HepG2 (cell line): ENCODE data around the gene MIB1. TPM values are rescaled to one million over a fixed set of nuclear protein-coding genes. Genes with fewer than 3 reads are reported as not detected.

Source experiments
- BORCS8-MEF2B ChIP-seq: sonication (generic); formaldehyde crosslinking; IDR thresholded peaks from 2 replicates; pipeline ENCODE4 v1.8.0; 2022; ENCODE audit warnings: mild to moderate bottlenecking, missing genetic modification reagents
- HCFC1 ChIP-seq: fragments of 150-350 bp; IDR thresholded peaks from 2 replicates; pipeline ENCODE4 v1.6.1; 2014; ENCODE audit warnings: low read depth, low read length
- HIVEP1 ChIP-seq: sonication (generic); formaldehyde crosslinking; IDR thresholded peaks from 2 replicates; pipeline ENCODE4 v1.4.0; 2020; ENCODE audit warnings: mild to moderate bottlenecking, missing genetic modification reagents
- HOXA3 ChIP-seq: sonication (generic); formaldehyde crosslinking; IDR thresholded peaks from 2 replicates; pipeline ENCODE4 v1.5.0; 2020; ENCODE audit warnings: missing genetic modification reagents
- KDM3A ChIP-seq: IDR thresholded peaks from 2 replicates; pipeline ENCODE4 v1.6.1; 2018; ENCODE audit warnings: low read depth, missing compliant biosample characterization
- KLF13 ChIP-seq: sonication (generic); formaldehyde crosslinking; IDR thresholded peaks from 2 replicates; pipeline ENCODE4 v1.4.0; 2020; ENCODE audit warnings: mild to moderate bottlenecking, missing genetic modification reagents
- MED1 ChIP-seq: sonication (generic); formaldehyde crosslinking; IDR thresholded peaks from 2 replicates; pipeline ENCODE4 v1.4.0; 2020; ENCODE audit warnings: missing genetic modification reagents
- MTA1 ChIP-seq: sonication (generic); formaldehyde crosslinking; IDR thresholded peaks from 2 replicates; pipeline ENCODE4 v1.4.0; 2020; ENCODE audit warnings: missing genetic modification reagents, mild to moderate bottlenecking, borderline replicate concordance
- PHF8 ChIP-seq: sonication (generic); formaldehyde crosslinking; IDR thresholded peaks from 2 replicates; pipeline ENCODE4 v1.5.0; 2020; ENCODE audit warnings: missing genetic modification reagents
- RBFOX2 ChIP-seq: fragments of 200-400 bp; formaldehyde crosslinking; IDR thresholded peaks from 2 replicates; pipeline ENCODE4 v1.6.1; 2017; ENCODE audit warnings: low read depth, mild to moderate bottlenecking, low read length
- SMAD9 ChIP-seq: sonication (generic); formaldehyde crosslinking; IDR thresholded peaks from 2 replicates; pipeline ENCODE4 v1.5.1; 2020; ENCODE audit warnings: mild to moderate bottlenecking, missing genetic modification reagents
- SP1 ChIP-seq, 2 experiments: fragments of 450-650 bp in 1 of 2; sonication (generic) in 1 of 2; formaldehyde crosslinking in 1 of 2; IDR thresholded peaks; 2 replicates each; pipeline versions ENCODE4 v1.4.0 to v1.6.1; 2016 to 2020; ENCODE audit warnings: missing genetic modification reagents in 1 of 2
- SRF ChIP-seq: IDR thresholded peaks from 2 replicates; pipeline ENCODE4 v1.6.1; 2011; ENCODE audit warnings: mild to moderate bottlenecking, low read depth, low read length, moderate library complexity
- SRY ChIP-seq: sonication (generic); formaldehyde crosslinking; IDR thresholded peaks from 2 replicates; pipeline ENCODE4 v1.8.0; 2022; ENCODE audit warnings: mild to moderate bottlenecking, missing genetic modification reagents
- ZNF292 ChIP-seq: sonication (generic); formaldehyde crosslinking; IDR thresholded peaks from 2 replicates; pipeline ENCODE4 v1.8.1; 2022; ENCODE audit warnings: mild to moderate bottlenecking, low read depth, missing genetic modification reagents, borderline replicate concordance
- ZNF331 ChIP-seq: sonication (generic); formaldehyde crosslinking; IDR thresholded peaks from 2 replicates; pipeline ENCODE4 v1.4.0; 2020; ENCODE audit warnings: missing genetic modification reagents
- ZNF343 ChIP-seq: sonication (generic); formaldehyde crosslinking; IDR thresholded peaks from 2 replicates; pipeline ENCODE4 v1.4.0; 2020; ENCODE audit warnings: mild to moderate bottlenecking, missing genetic modification reagents
- ZNF501 ChIP-seq: sonication (generic); formaldehyde crosslinking; IDR thresholded peaks from 2 replicates; pipeline ENCODE4 v1.5.1; 2020; ENCODE audit warnings: mild to moderate bottlenecking, moderate library complexity, missing genetic modification reagents
- ZNF557 ChIP-seq: sonication (generic); formaldehyde crosslinking; IDR thresholded peaks from 2 replicates; pipeline ENCODE4 v1.4.0; 2020; ENCODE audit warnings: missing genetic modification reagents
- polyA plus RNA-seq, 8 experiments: library from polyadenylated mRNA; depleted of rRNA in 3 of 8; stranded (reverse) in 7 of 8; unstranded in 1 of 8; fragments of >200 nt; fragmentation: Illumina TruSeq in 4 of 8; extraction: Trizol in 4 of 8; gene quantifications; 2 replicates each; pipeline versions ENCODE4 v1.2.1 to v1.2.3, GENCODE V29; 2011 to 2016; ENCODE audit warnings: low read depth in 4 of 8, missing spikeins in 1 of 8, mixed read lengths in 1 of 8; ENCODE audit not compliant: insufficient read depth in 1 of 8
- total RNA-seq, 5 experiments: library from RNA; depleted of rRNA; stranded (reverse); fragments of >200 nt; fragmentation: Illumina TruSeq; extraction: Trizol; gene quantifications; 2 replicates each; pipeline ENCODE4 v1.2.3, GENCODE V29; 2016; ENCODE audit warnings: low read depth in 1 of 5
- TF ChIP-seq, protein P1 (sequence below): sonication (generic); formaldehyde crosslinking; IDR thresholded peaks from 2 replicates; pipeline ENCODE4 v1.4.0; 2020; ENCODE audit warnings: mild to moderate bottlenecking, missing genetic modification reagents
- TF ChIP-seq, protein P2 (sequence below): IDR thresholded peaks from 2 replicates; pipeline ENCODE4 v1.6.1; 2016; ENCODE audit warnings: missing genetic modification reagents, missing compliant biosample characterization

MIB1 gene
- total and polyA plus RNA-seq, 2 of the 13 experiments (the other 11 are each of a cell fraction or from before 2014, with no cell fraction given) = 12.0 to 47.0 TPM

DNA sequence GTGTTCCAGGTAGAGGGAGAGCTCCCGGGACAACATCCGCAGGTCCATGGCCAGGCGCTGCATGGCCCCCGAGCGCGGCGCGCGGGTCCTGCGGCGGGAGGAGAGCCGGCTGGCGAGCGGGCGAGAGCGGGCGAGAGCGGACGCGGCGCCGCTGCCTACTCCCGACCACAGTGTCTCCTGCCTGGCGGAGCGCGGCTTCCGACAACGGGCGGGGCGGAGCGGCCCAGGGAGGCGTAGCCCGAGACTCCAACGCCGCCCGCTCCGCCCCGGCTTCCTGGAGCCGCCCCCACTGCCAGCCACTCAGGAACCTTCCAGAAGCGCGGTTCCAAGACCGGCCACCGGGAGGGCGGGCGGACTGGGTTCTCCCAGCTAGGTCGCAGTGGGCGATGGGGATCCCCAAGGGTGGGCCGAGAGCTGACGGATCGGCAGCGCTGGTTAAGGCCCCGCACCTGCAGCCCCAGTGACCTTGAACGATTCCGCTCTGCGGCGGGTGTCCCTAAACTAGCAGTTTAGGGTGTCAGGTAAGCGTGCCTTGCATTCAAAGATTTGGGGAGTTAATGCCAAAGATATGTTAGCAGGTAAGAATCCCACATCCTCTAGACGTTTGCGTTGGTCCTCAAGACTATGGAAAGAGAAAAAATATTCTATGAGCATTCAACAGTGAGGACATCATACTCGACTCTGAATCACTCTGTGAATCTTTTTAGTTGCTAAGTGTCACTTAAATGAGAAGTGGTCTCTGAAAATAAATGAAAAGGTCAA lies 35.8 kb upstream of the MIB1 start, which contains the start of gene ABHD3 (continued):
- TF ChIP-seq, protein P1, sequence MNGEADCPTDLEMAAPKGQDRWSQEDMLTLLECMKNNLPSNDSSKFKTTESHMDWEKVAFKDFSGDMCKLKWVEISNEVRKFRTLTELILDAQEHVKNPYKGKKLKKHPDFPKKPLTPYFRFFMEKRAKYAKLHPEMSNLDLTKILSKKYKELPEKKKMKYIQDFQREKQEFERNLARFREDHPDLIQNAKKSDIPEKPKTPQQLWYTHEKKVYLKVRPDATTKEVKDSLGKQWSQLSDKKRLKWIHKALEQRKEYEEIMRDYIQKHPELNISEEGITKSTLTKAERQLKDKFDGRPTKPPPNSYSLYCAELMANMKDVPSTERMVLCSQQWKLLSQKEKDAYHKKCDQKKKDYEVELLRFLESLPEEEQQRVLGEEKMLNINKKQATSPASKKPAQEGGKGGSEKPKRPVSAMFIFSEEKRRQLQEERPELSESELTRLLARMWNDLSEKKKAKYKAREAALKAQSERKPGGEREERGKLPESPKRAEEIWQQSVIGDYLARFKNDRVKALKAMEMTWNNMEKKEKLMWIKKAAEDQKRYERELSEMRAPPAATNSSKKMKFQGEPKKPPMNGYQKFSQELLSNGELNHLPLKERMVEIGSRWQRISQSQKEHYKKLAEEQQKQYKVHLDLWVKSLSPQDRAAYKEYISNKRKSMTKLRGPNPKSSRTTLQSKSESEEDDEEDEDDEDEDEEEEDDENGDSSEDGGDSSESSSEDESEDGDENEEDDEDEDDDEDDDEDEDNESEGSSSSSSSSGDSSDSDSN (CRISPR knock-in tag) = peak; percentile 94; the same call in 1 of the 2 replicates
- TF ChIP-seq SRY (CRISPR knock-in tag) (peak; percentile 35; the same call in 1 of the 2 replicates), ZNF557 (CRISPR knock-in tag) (no peak), MTA1 (CRISPR knock-in tag) (peak; percentile 22; the same call in 1 of the 2 replicates), BORCS8-MEF2B (peak; percentile 49; the same call in 1 of the 2 replicates), SRF (no peak), ZNF343 (peak; percentile 76), HIVEP1 (CRISPR knock-in tag) (peak; percentile 88), HOXA3 (CRISPR knock-in tag) (peak; percentile 38; the same call in 1 of the 2 replicates), PHF8 (CRISPR knock-in tag) (peak; percentile 44), RBFOX2 (peak; percentile 93), SMAD9 (no peak), ZNF292 (CRISPR knock-in tag) (0 out of 2 replicates have a peak, but pooled peaks have one; percentile 62), SP1 (IDR thresholded peaks at IDR 0.05) (no peak), SP1 (CRISPR knock-in tag; IDR thresholded peaks at IDR 0.05) (peak; percentile 27), KLF13 (CRISPR knock-in tag) (peak; percentile 65; the same call in 1 of the 2 replicates), HCFC1 (no peak), ZNF501 (CRISPR knock-in tag) (peak; percentile 53; the same call in 1 of the 2 replicates), KDM3A (CRISPR knock-in tag) (0 out of 2 replicates have a peak, but pooled peaks have one; percentile 47), MED1 (CRISPR knock-in tag) (peak; percentile 65), ZNF331 (CRISPR knock-in tag) (peak; percentile 43; the same call in 1 of the 2 replicates)
- TF ChIP-seq, protein P2, sequence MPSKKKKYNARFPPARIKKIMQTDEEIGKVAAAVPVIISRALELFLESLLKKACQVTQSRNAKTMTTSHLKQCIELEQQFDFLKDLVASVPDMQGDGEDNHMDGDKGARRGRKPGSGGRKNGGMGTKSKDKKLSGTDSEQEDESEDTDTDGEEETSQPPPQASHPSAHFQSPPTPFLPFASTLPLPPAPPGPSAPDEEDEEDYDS = peak; percentile 29; the same call in 1 of the 2 replicates
